Measurements from ENCODE around the gene IFT22. TPM values are rescaled to one million over a fixed set of nuclear protein-coding genes. Genes with fewer than 3 reads are reported as not detected.

Gene IFT22
- polyA plus RNA-seq, 3 donors = 0.59 to 1.5 (median 0.87) TPM

GRCh38 chr7:101308245-101309085 lies 13.1 kb downstream of the IFT22 start:
- Mint-ChIP-seq H3K27ac (peak overlapping the region in 1 of 7 donors; percentile 52), H3K27me3 (ENCODE audit: low read depth in 3 of 3) (peaks cover 54 to 71% (median 59%) of the 10 kb centered on the region in 3 donors), H3K36me3 (peaks cover 3 to 4% of the 10 kb centered on the region in 2 donors), H3K4me1 (peaks cover 7% of the 10 kb centered on the region), H3K9me3 (peaks cover 22 to 65% (median 54%) of the 10 kb centered on the region in 7 donors), H3K4me3 (peak overlapping the region; percentile 58 to 91)
- intact Hi-C loops (cut with micrococcal nuclease) = no loop called here
- TF ChIP-seq, protein P1, sequence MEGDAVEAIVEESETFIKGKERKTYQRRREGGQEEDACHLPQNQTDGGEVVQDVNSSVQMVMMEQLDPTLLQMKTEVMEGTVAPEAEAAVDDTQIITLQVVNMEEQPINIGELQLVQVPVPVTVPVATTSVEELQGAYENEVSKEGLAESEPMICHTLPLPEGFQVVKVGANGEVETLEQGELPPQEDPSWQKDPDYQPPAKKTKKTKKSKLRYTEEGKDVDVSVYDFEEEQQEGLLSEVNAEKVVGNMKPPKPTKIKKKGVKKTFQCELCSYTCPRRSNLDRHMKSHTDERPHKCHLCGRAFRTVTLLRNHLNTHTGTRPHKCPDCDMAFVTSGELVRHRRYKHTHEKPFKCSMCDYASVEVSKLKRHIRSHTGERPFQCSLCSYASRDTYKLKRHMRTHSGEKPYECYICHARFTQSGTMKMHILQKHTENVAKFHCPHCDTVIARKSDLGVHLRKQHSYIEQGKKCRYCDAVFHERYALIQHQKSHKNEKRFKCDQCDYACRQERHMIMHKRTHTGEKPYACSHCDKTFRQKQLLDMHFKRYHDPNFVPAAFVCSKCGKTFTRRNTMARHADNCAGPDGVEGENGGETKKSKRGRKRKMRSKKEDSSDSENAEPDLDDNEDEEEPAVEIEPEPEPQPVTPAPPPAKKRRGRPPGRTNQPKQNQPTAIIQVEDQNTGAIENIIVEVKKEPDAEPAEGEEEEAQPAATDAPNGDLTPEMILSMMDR (IDR thresholded peaks at IDR 0.05) = no peak
- peak overlapping the region; percentile 67 for H2AFZ ChIP-seq (ENCODE audit: insufficient read depth, low read depth, low read length, poor library complexity, severe bottlenecking)
- H3K9me3 ChIP-seq (replicated peaks in 1 of 2; ENCODE audit: control insufficient read depth in 1 of 2, insufficient read depth in 1 of 2, low read length in 2 of 2) = peaks cover 25 to 37% of the 10 kb centered on the region in 2 donors
- H3K4me2 ChIP-seq (replicated peaks; ENCODE audit: extremely low read depth, low read length, poor library complexity, severe bottlenecking) = peak overlapping the region; percentile 50
- H3K27me3 ChIP-seq (ENCODE audit: control insufficient read depth in 2 of 2, insufficient read depth in 2 of 2, low read length in 2 of 2) = peaks cover 19 to 69% of the 10 kb centered on the region in 2 donors
- WGBS (ENCODE audit: insufficient coverage) = 16% methylated on average over 55 of the region's 62 CpGs
- H3K27ac ChIP-seq (ENCODE audit: low read depth in 1 of 2, low read length in 2 of 2) = no peak overlapping the region
- H3K4me3 ChIP-seq (replicated peaks in 1 of 3; ENCODE audit: low read depth in 2 of 3, low read length in 3 of 3) = peak overlapping the region in 1 of 3 experiments; percentile 60
- H3K4me1 ChIP-seq (ENCODE audit: control insufficient read depth in 1 of 2, insufficient read depth in 2 of 2, low read length in 2 of 2) = peaks cover 4 to 9% of the 10 kb centered on the region in 2 donors
- peak overlapping the region; percentile 27 for H3K9ac ChIP-seq (ENCODE audit: insufficient read depth, low read length, poor library complexity, severe bottlenecking)
- no peak for DNase-seq
- H3K79me2 ChIP-seq (ENCODE audit: insufficient read depth, low read length) = no peaks in the 10 kb centered on the region
- H4K20me1 ChIP-seq (ENCODE audit: insufficient read depth, low read length) = no peaks in the 10 kb centered on the region
- H3K36me3 ChIP-seq (replicated peaks in 1 of 2; ENCODE audit: control insufficient read depth in 1 of 2, insufficient read depth in 2 of 2, low read length in 2 of 2) = no peaks in the 10 kb centered on the region

DNA sequence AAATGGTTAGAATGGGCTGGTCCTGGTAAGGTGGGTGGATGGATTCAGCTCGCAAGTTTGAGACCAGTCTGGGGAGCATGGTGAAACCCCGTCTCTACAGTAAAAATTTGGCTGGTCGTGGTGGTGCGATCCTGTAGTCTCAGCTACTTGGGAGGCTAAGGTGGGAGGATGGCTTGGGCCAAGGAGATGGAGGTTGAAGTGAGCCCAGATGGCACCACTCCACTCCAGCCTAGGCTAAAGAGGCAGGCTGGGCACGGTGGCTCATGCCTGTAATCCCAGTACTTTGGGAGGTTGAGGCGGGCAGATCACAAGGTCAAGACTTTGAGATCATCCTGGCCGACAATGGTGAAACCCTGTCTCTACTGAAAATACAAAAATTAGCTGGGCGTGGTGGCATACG lies 15.3 kb downstream of the IFT22 start:
- Mint-ChIP-seq H3K27ac (no peak overlapping the region), H3K36me3 (peaks cover 9% of the 10 kb centered on the region in 2 donors), H3K4me3 (peak overlapping the region in 1 of 2 donors; percentile 44), H3K9me3 (peaks cover 22 to 72% (median 63%) of the 10 kb centered on the region in 7 donors), H3K4me1 (peaks cover 8% of the 10 kb centered on the region), H3K27me3 (ENCODE audit: low read depth in 3 of 3) (peaks cover 68 to 90% (median 80%) of the 10 kb centered on the region in 3 donors)
- no peak overlapping the region for H3K27ac ChIP-seq (ENCODE audit: low read depth in 1 of 2, low read length in 2 of 2)
- no peaks in the 10 kb centered on the region for H3K79me2 ChIP-seq (ENCODE audit: insufficient read depth, low read length)
- peaks cover 35 to 46% of the 10 kb centered on the region in 2 donors for H3K9me3 ChIP-seq (replicated peaks in 1 of 2; ENCODE audit: control insufficient read depth in 1 of 2, insufficient read depth in 1 of 2, low read length in 2 of 2)
- no peak overlapping the region for H2AFZ ChIP-seq (ENCODE audit: insufficient read depth, low read depth, low read length, poor library complexity, severe bottlenecking)
- H3K4me1 ChIP-seq (ENCODE audit: control insufficient read depth in 1 of 2, insufficient read depth in 2 of 2, low read length in 2 of 2) = peaks cover 4 to 9% of the 10 kb centered on the region in 2 donors
- peaks cover 37 to 91% of the 10 kb centered on the region in 2 donors for H3K27me3 ChIP-seq (ENCODE audit: control insufficient read depth in 2 of 2, insufficient read depth in 2 of 2, low read length in 2 of 2)
- no peak overlapping the region for H3K9ac ChIP-seq (ENCODE audit: insufficient read depth, low read length, poor library complexity, severe bottlenecking)
- H4K20me1 ChIP-seq (ENCODE audit: insufficient read depth, low read length) = no peaks in the 10 kb centered on the region
- DNase-seq = no peak
- H3K4me2 ChIP-seq (replicated peaks; ENCODE audit: extremely low read depth, low read length, poor library complexity, severe bottlenecking) = no peak overlapping the region
- TF ChIP-seq, protein P1 (IDR thresholded peaks at IDR 0.05) = no peak
- H3K36me3 ChIP-seq (replicated peaks in 1 of 2; ENCODE audit: control insufficient read depth in 1 of 2, insufficient read depth in 2 of 2, low read length in 2 of 2) = no peaks in the 10 kb centered on the region
- intact Hi-C loops (cut with micrococcal nuclease) = no loop called here
- H3K4me3 ChIP-seq (replicated peaks in 1 of 3; ENCODE audit: low read depth in 2 of 3, low read length in 3 of 3) = no peak overlapping the region
- WGBS (ENCODE audit: insufficient coverage) = 97% methylated on average over 5 of the region's 9 CpGs
